GM21381 (cell line): ENCODE data around the gene CFAP74.

Experiments
- ATAC-seq: cut with Tn5 transposase; IDR thresholded peaks from one replicate; pipeline ENCODE4 v1.9.1; 2021; ENCODE audit warnings: mild to moderate bottlenecking, moderate library complexity; ENCODE audit not compliant: unreplicated experiment

Gene CFAP74

GRCh38 chr1:1901641-1902294 is 101.8 kb downstream of the CFAP74 start:
- ATAC-seq: no peak

- no peak for ATAC-seq
Measured at GRCh38 chr1:1900883-1901640, 102.5 kb downstream of the CFAP74 start.

- no peak for ATAC-seq
Measured at GRCh38 chr1:1899967-1900327, 103.6 kb downstream of the CFAP74 start.

- no peak for ATAC-seq
Measured at GRCh38 chr1:1899266-1899966, 104.2 kb downstream of the CFAP74 start.

- ATAC-seq: no peak
Measured at GRCh38 chr1:1898246-1898933, 105.2 kb downstream of the CFAP74 start.

- no peak for ATAC-seq
Measured at GRCh38 chr1:1895456-1896336, 107.9 kb downstream of the CFAP74 start.

- no peak for ATAC-seq
Measured at GRCh38 chr1:1895060-1895418, 108.5 kb downstream of the CFAP74 start.

- no peak for ATAC-seq
Measured at GRCh38 chr1:1894354-1895059, 109.1 kb downstream of the CFAP74 start.

GRCh38 chr1:1893997-1894353 is 109.6 kb downstream of the CFAP74 start:
- no peak for ATAC-seq

GRCh38 chr1:1893291-1893985 is 110.1 kb downstream of the CFAP74 start:
- ATAC-seq: no peak

GRCh38 chr1:1892763-1893120 is 110.8 kb downstream of the CFAP74 start:
- ATAC-seq: no peak

- no peak for ATAC-seq
Measured at GRCh38 chr1:1892079-1892762, 111.4 kb downstream of the CFAP74 start.

- ATAC-seq: peak; percentile 29
Measured at GRCh38 chr1:1891349-1892078, 112.1 kb downstream of the CFAP74 start.

GRCh38 chr1:1890506-1891348 is 112.9 kb downstream of the CFAP74 start, which contains the start of gene GNB1:
Gene GNB1 (minus strand): TSS chr1:1891087. CDS start chr1:1825453, 65,634 bp downstream.
- peak; percentile 69 for ATAC-seq

GRCh38 chr1:1889847-1890505 is 113.6 kb downstream of the CFAP74 start:
- peak; percentile 32 for ATAC-seq

GRCh38 chr1:1889090-1889750 is 114.4 kb downstream of the CFAP74 start:
- ATAC-seq: no peak
